Fibroblast of lung (primary cell): ENCODE data around the gene ASTN2. TPM values are rescaled to one million over a fixed set of nuclear protein-coding genes. Genes with fewer than 3 reads are reported as not detected.

Source experiments
- DNase-seq, 2 donors: peaks; one replicate each; pipeline versions ENCODE4 v3.0.0 to v3.0.0-alpha.2; 2010; ENCODE audit warnings: low read depth in 2 of 2
- H2AFZ ChIP-seq: 2 replicates; pipeline ENCODE4 v1.5.1; 2012; ENCODE audit warnings: low read length, control low read depth, inconsistent platforms
- H3K27ac ChIP-seq: 2 replicates; pipeline ENCODE4 v1.5.1; 2011; ENCODE audit warnings: low read length, control low read depth; ENCODE audit not compliant: insufficient read depth
- H3K27me3 ChIP-seq: 2 replicates; pipeline ENCODE4 v1.5.1; 2011; ENCODE audit warnings: mild to moderate bottlenecking, low read length; ENCODE audit not compliant: control insufficient read depth, insufficient read depth
- H3K36me3 ChIP-seq: 2 replicates; pipeline ENCODE4 v1.5.1; 2011; ENCODE audit warnings: low read length; ENCODE audit not compliant: control insufficient read depth, insufficient read depth
- H3K4me1 ChIP-seq: 2 replicates; pipeline ENCODE4 v1.5.1; 2011; ENCODE audit warnings: low read length; ENCODE audit not compliant: control insufficient read depth, insufficient read depth; ENCODE audit errors: extremely low read depth
- H3K4me2 ChIP-seq: 2 replicates; pipeline ENCODE4 v1.5.1; 2011; ENCODE audit warnings: low read length, control low read depth; ENCODE audit not compliant: insufficient read depth; ENCODE audit errors: extremely low read depth
- H3K4me3 ChIP-seq, 4 experiments: fragments of 200-600 bp in 1 of 4; sonication (generic) in 1 of 4; replicated peaks in 1 of 4; 2 replicates each; pipeline ENCODE4 v1.5.1; 2011 to 2016; ENCODE audit warnings: low read length in 4 of 4, low read depth in 3 of 4, mild to moderate bottlenecking in 3 of 4, control low read depth in 2 of 4, inconsistent platforms in 1 of 4, mixed read lengths in 1 of 4; ENCODE audit not compliant: insufficient read depth in 1 of 4; ENCODE audit errors: control extremely low read depth in 1 of 4
- H3K79me2 ChIP-seq: 2 replicates; pipeline ENCODE4 v1.5.1; 2012; ENCODE audit warnings: mild to moderate bottlenecking, low read length, inconsistent platforms; ENCODE audit not compliant: control insufficient read depth, insufficient read depth
- H3K9ac ChIP-seq: 2 replicates; pipeline ENCODE4 v1.5.1; 2011; ENCODE audit warnings: mild to moderate bottlenecking, low read length, control low read depth; ENCODE audit not compliant: insufficient read depth
- H3K9me3 ChIP-seq: 2 replicates; pipeline ENCODE4 v1.5.1; 2012; ENCODE audit warnings: low read depth, low read length; ENCODE audit not compliant: control insufficient read depth, insufficient read depth
- H4K20me1 ChIP-seq: 2 replicates; pipeline ENCODE4 v1.5.1; 2011; ENCODE audit warnings: low read length; ENCODE audit not compliant: control insufficient read depth, insufficient read depth; ENCODE audit errors: extremely low read depth
- EZH2 ChIP-seq: IDR thresholded peaks from 2 replicates; pipeline ENCODE4 v1.5.1; 2012; ENCODE audit warnings: low read length, control low read depth, mild to moderate bottlenecking; ENCODE audit errors: missing control alignments
- polyA plus RNA-seq, 2 donors: library from polyadenylated mRNA; depleted of rRNA in 1 of 2; stranded (reverse) in 1 of 2; unstranded in 1 of 2; fragments of >200 nt; gene quantifications; 2 replicates each; pipeline ENCODE4 v1.2.1, GENCODE V29; 2011 to 2012; ENCODE audit warnings: missing spikeins in 1 of 2
- total RNA-seq: library from RNA; depleted of rRNA; stranded (reverse); fragments of >200 nt; gene quantifications from 2 replicates; pipeline ENCODE4 v1.2.1, GENCODE V29; 2014
- TF ChIP-seq, protein P1 (sequence below), 2 donors: IDR thresholded peaks in 1 of 2; conservative IDR thresholded peaks in 1 of 2; 1 replicate in 1 of 2; 2 replicates in 1 of 2; pipeline ENCODE4 v1.5.1; 2011 to 2012; ENCODE audit warnings: low read length in 2 of 2, control low read depth in 1 of 2, inconsistent platforms in 1 of 2, low read depth in 1 of 2, mild to moderate bottlenecking in 1 of 2

The ASTN2 gene
- total and polyA plus RNA-seq, 2 donors (not counting 1 experiment from before 2014, with no cell fraction given): 2.2 to 19.2 TPM

DNA sequence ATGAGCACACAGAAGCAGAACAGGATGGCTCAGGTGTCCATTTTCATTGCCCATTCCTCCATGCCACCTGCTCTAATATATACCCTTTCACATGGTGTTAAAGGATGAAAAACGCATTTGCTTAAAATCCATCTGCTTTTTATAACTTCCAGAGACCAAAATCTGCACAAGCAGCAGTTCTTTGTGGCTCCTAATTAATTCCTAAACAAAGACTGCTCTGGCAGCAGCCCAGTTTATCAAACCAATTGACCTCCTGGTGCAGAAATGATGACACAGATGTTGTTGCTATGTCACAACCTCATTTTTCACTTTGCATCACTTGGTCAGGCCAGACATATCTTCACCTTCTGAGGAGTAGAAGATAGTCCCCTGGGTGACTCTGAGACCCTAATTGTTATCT is 141.2 kb downstream of the ASTN2 start:
- Histone ChIP-seq H4K20me1 (no peaks in the 10 kb centered on the region), H3K27me3 (no peaks in the 10 kb centered on the region), H3K4me2 (no peak overlapping the region), H3K4me1 (no peaks in the 10 kb centered on the region), H2AFZ (no peak overlapping the region), H3K9me3 (no peaks in the 10 kb centered on the region), H3K9ac (no peak overlapping the region), H3K27ac (no peak overlapping the region), H3K79me2 (no peaks in the 10 kb centered on the region), H3K4me3 (no peak overlapping the region), H3K36me3 (no peaks in the 10 kb centered on the region)
- TF ChIP-seq, protein P1, sequence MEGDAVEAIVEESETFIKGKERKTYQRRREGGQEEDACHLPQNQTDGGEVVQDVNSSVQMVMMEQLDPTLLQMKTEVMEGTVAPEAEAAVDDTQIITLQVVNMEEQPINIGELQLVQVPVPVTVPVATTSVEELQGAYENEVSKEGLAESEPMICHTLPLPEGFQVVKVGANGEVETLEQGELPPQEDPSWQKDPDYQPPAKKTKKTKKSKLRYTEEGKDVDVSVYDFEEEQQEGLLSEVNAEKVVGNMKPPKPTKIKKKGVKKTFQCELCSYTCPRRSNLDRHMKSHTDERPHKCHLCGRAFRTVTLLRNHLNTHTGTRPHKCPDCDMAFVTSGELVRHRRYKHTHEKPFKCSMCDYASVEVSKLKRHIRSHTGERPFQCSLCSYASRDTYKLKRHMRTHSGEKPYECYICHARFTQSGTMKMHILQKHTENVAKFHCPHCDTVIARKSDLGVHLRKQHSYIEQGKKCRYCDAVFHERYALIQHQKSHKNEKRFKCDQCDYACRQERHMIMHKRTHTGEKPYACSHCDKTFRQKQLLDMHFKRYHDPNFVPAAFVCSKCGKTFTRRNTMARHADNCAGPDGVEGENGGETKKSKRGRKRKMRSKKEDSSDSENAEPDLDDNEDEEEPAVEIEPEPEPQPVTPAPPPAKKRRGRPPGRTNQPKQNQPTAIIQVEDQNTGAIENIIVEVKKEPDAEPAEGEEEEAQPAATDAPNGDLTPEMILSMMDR (conservative IDR thresholded peaks at IDR 0.05 in 1 of 2, IDR thresholded peaks at IDR 0.05 in 1 of 2; ENCODE audit: low read depth in 1 of 2, low read length in 2 of 2): no peak
- no peak for TF ChIP-seq EZH2
- no peak for DNase-seq

GRCh38 chr9:117268847-117269446 is 145.9 kb downstream of the ASTN2 start:
- Histone ChIP-seq H3K27me3 (no peaks in the 10 kb centered on the region), H3K79me2 (no peaks in the 10 kb centered on the region), H3K27ac (no peak overlapping the region), H3K9ac (no peak overlapping the region), H2AFZ (no peak overlapping the region), H3K4me3 (no peak overlapping the region), H3K9me3 (no peaks in the 10 kb centered on the region), H3K36me3 (no peaks in the 10 kb centered on the region), H3K4me1 (no peaks in the 10 kb centered on the region), H3K4me2 (no peak overlapping the region), H4K20me1 (no peaks in the 10 kb centered on the region)
- TF ChIP-seq, protein P1 (conservative IDR thresholded peaks at IDR 0.05 in 1 of 2, IDR thresholded peaks at IDR 0.05 in 1 of 2; ENCODE audit: low read depth in 1 of 2, low read length in 2 of 2): no peak
- no peak for TF ChIP-seq EZH2
- DNase-seq: no peak

DNA sequence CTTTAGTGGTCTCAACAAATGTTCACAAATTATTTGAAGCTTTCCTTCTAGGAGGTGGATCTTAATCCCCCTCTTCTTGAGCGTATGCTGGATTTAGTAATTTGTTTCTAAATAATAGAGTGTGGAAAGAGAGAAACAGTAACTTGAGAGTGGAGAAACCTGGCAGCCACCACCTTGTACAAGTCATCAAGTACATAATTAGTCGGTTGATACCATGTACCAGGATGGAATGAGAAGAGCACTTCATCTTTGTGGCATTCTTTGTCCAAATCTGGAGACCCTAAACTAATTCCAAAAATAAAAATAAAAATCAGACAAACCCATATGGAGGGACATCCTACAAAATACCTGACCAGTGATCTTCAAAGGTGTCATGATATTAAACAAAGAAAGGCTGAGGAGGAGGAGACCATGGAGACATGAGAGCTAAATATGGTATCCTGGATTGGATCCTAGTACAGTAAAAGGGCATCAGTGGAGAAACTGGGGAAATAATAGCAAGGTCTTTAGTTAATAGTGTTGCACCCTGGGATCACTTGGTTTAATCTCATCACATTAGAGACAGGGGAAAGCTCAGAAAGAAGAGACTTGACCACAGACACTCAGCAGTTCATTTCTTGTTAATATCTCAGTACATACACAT is 147.9 kb downstream of the ASTN2 start:
- no peak for DNase-seq
- Histone ChIP-seq H3K9me3 (no peaks in the 10 kb centered on the region), H3K79me2 (no peaks in the 10 kb centered on the region), H3K36me3 (no peaks in the 10 kb centered on the region), H3K27ac (no peak overlapping the region), H3K27me3 (no peaks in the 10 kb centered on the region), H3K9ac (no peak overlapping the region), H3K4me2 (no peak overlapping the region), H3K4me3 (no peak overlapping the region), H4K20me1 (no peaks in the 10 kb centered on the region), H3K4me1 (no peaks in the 10 kb centered on the region), H2AFZ (no peak overlapping the region)
- TF ChIP-seq, protein P1 (conservative IDR thresholded peaks at IDR 0.05 in 1 of 2, IDR thresholded peaks at IDR 0.05 in 1 of 2; ENCODE audit: low read depth in 1 of 2, low read length in 2 of 2): no peak
- TF ChIP-seq EZH2: no peak
